Natural killer cell (primary cell): Measurements from ENCODE around the gene HORMAD2. TPM values are rescaled to one million over a fixed set of nuclear protein-coding genes. Genes with fewer than 3 reads are reported as not detected.

ENCODE experiments used
- ATAC-seq, 3 donors: fragments of 150-1000 bp in 2 of 3; fragments of 200-7000 bp in 1 of 3; cut with Tn5 transposase; 1 replicate in 1 of 3; 2 replicates in 2 of 3; pipeline ENCODE4 v1.10.0; 2021; ENCODE audit warnings: mild to moderate bottlenecking in 2 of 3, moderate library complexity in 2 of 3
- DNase-seq, 2 donors: peaks; one replicate each; pipeline versions ENCODE4 v3.0.0 to v3.0.0-alpha.2; 2013 to 2021; ENCODE audit warnings: mixed read lengths in 1 of 2
- H3K27ac ChIP-seq: one replicate; pipeline ENCODE4 v1.5.1; 2013; ENCODE audit warnings: mild to moderate bottlenecking, low read length
- H3K27me3 ChIP-seq: one replicate; pipeline ENCODE4 v1.6.1; 2013; ENCODE audit warnings: low read length; ENCODE audit not compliant: control insufficient read depth, insufficient read depth
- H3K36me3 ChIP-seq: one replicate; pipeline ENCODE4 v1.6.1; 2013; ENCODE audit warnings: low read length; ENCODE audit not compliant: control insufficient read depth, insufficient read depth
- H3K4me1 ChIP-seq: one replicate; pipeline ENCODE4 v1.6.1; 2013; ENCODE audit warnings: low read length; ENCODE audit not compliant: control insufficient read depth, insufficient read depth
- H3K4me3 ChIP-seq: one replicate; pipeline ENCODE4 v1.5.1; 2013; ENCODE audit warnings: low read length
- H3K9me3 ChIP-seq: one replicate; pipeline ENCODE4 v1.6.1; 2013; ENCODE audit warnings: low read length; ENCODE audit not compliant: control insufficient read depth, insufficient read depth
- H3K27ac Mint-ChIP-seq, 2 donors: one replicate each; pipeline ENCODE4 v1.8.0; 2022; ENCODE audit warnings: mild to moderate bottlenecking in 2 of 2, mixed read lengths in 2 of 2, moderate library complexity in 1 of 2
- H3K27me3 Mint-ChIP-seq, 2 donors: one replicate each; pipeline ENCODE4 v1.8.0; 2022; ENCODE audit warnings: low read depth in 2 of 2, mixed read lengths in 2 of 2
- H3K36me3 Mint-ChIP-seq: one replicate; pipeline ENCODE4 v1.8.0; 2022; ENCODE audit warnings: mixed read lengths
- H3K4me1 Mint-ChIP-seq, 2 donors: one replicate each; pipeline ENCODE4 v1.8.0; 2022; ENCODE audit warnings: mixed read lengths in 2 of 2
- H3K4me3 Mint-ChIP-seq: one replicate; pipeline ENCODE4 v1.8.0; 2022; ENCODE audit warnings: mild to moderate bottlenecking, moderate library complexity, mixed read lengths
- H3K9me3 Mint-ChIP-seq, 2 donors: one replicate each; pipeline ENCODE4 v1.8.0; 2022; ENCODE audit warnings: mixed read lengths in 2 of 2
- CTCF ChIP-seq: fragments of 200-600 bp; IDR thresholded peaks from one replicate; pipeline ENCODE4 v1.8.0; 2022; ENCODE audit warnings: antibody characterized with exemption
- WGBS: methylation state at CpG from one replicate; pipeline ENCODE4 v1.1.7; 2013; ENCODE audit warnings: missing lambda C conversion rate; ENCODE audit not compliant: insufficient coverage; 5-methylcytosine and 5-hydroxymethylcytosine counted together
- intact Hi-C: fragments of 100-400 bp; cut with micrococcal nuclease; formaldehyde crosslinking; loops from one replicate; pipeline ENCODE4 v1.14.2; 2022
- total RNA-seq, 4 donors: library from RNA; stranded (reverse); fragments of 120-200 nt in 1 of 4; gene quantifications; one replicate each; pipeline versions ENCODE4 v1.2.3 to v1.2.4, GENCODE V29; 2013 to 2022

The HORMAD2 gene
- total RNA-seq, 3 donors from 2014 or later (not counting 1 experiment from before 2014, with no cell fraction given), result not detected

DNA sequence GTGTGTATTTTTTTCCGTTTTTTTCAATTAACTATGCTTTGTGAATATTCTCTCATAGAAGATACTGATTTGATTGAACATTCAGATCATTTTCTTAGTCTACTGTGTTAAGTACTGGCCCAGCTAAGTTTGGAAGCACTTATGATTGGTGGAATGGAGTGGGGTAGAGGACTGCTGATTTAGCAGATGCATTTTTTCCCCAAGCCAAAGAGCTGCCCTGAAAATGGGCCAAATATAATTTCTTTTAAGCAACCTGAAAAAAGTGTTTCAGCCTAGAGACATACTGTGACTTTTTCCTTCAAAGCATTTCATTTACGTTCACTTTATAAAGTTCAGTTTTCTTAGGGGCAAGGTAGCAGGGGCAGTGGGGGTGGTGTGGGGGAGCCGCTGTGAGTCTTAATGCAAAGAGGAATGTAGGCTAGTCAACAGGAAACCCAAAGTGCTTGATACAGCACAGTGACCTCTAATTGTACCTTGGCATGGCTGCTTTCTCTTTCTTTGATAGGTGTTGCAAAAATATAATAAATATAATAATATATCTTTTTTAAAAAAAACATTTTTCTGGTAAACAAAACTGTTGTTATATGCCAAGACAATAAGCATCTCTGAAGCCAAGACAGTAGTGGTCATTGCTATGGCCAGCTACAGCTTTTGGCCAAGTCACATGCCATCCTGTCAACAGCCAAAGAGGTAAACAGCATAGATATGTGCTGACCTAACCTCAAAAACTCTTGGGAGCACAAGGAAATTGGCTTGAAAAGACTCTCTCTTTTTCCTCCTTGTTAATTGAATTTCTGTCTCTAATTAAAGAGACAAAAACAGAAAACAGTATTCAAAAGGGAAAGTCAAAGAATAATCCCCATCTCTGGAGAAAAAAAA, 107.5 kb downstream of the HORMAD2 start:
- H3K9me3 ChIP-seq, result no peaks in the 10 kb centered on the region
- no peak overlapping the region for H3K27ac ChIP-seq
- no peak overlapping the region for H3K4me3 ChIP-seq
- Mint-ChIP-seq H3K27ac (no peak overlapping the region), H3K27me3 (no peaks in the 10 kb centered on the region), H3K36me3 (no peaks in the 10 kb centered on the region), H3K4me3 (no peak overlapping the region), H3K4me1 (peaks cover 24 to 25% of the 10 kb centered on the region in 2 donors), H3K9me3 (peaks cover 0 to 2% of the 10 kb centered on the region in 2 donors)
- WGBS, result 60% methylated on average over 2 of the region's 3 CpGs
- intact Hi-C loops, result loop anchor here (5.0 kb wide), 1 partner anchor 35 kb away; no protein-coding TSS in a partner anchor
- peaks cover 13% of the 10 kb centered on the region for H3K4me1 ChIP-seq
- H3K36me3 ChIP-seq, result no peaks in the 10 kb centered on the region
- ATAC-seq (peak in 2 of 3 donors; percentile 59 to 61), DNase-seq (peak in 1 of 2 donors; percentile 23)
- no peak for TF ChIP-seq CTCF
- no peaks in the 10 kb centered on the region for H3K27me3 ChIP-seq

DNA sequence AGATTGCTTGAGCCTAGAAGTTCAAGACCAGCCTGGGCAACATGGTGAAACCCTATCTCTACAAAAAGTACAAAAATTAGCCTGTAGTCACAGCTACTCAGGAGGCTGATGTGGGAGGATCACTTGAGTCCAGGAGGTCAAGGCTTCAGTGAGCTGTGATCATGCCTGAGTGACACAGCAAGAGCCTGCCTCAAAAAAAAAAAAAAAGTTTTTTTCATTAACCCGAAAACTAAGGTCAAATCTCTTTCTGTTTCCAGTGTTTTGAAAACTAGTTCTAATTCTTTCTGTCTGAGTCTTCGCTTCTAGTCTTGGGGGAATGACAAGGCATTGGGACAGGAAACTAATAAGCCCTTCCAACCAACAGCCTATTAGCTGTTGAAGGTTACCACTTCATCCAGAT, 108.6 kb downstream of the HORMAD2 start:
- no peaks in the 10 kb centered on the region for H3K9me3 ChIP-seq
- H3K36me3 Mint-ChIP-seq, result no peaks in the 10 kb centered on the region
- TF ChIP-seq CTCF, result no peak
- peaks cover 34 to 37% of the 10 kb centered on the region in 2 donors for H3K4me1 Mint-ChIP-seq
- 93% methylated on average over 2 of the region's 2 CpGs for WGBS
- peaks cover 22% of the 10 kb centered on the region for H3K4me1 ChIP-seq
- H3K27ac Mint-ChIP-seq, result no peak overlapping the region
- H3K27ac ChIP-seq, result no peak overlapping the region
- no peak overlapping the region for H3K4me3 ChIP-seq
- no peak overlapping the region for H3K4me3 Mint-ChIP-seq
- no peaks in the 10 kb centered on the region for H3K27me3 Mint-ChIP-seq
- DNase-seq (no peak), ATAC-seq (no peak)
- no peaks in the 10 kb centered on the region for H3K36me3 ChIP-seq
- intact Hi-C loops, result loop anchor here (5.0 kb wide), 1 partner anchor 33 kb away; no protein-coding TSS in a partner anchor
- no peaks in the 10 kb centered on the region for H3K27me3 ChIP-seq
- H3K9me3 Mint-ChIP-seq, result peaks cover 0 to 2% of the 10 kb centered on the region in 2 donors

- peaks cover 0 to 2% of the 10 kb centered on the region in 2 donors for H3K9me3 Mint-ChIP-seq
- 75% methylated on average over 1 of the region's 1 CpG for WGBS
- H3K4me3 ChIP-seq, result no peak overlapping the region
- no peaks in the 10 kb centered on the region for H3K36me3 Mint-ChIP-seq
- peak overlapping the region in 1 of 2 donors; percentile 27 for H3K27ac Mint-ChIP-seq
- TF ChIP-seq CTCF, result no peak
- no peak overlapping the region for H3K27ac ChIP-seq
- peaks cover 39 to 48% of the 10 kb centered on the region in 2 donors for H3K4me1 Mint-ChIP-seq
- ATAC-seq (no peak), DNase-seq (no peak)
- no peaks in the 10 kb centered on the region for H3K27me3 ChIP-seq
- H3K9me3 ChIP-seq, result no peaks in the 10 kb centered on the region
- H3K36me3 ChIP-seq, result no peaks in the 10 kb centered on the region
- H3K4me1 ChIP-seq, result peaks cover 25% of the 10 kb centered on the region
- intact Hi-C loops, result no loop called here
- no peak overlapping the region for H3K4me3 Mint-ChIP-seq
- H3K27me3 Mint-ChIP-seq, result no peaks in the 10 kb centered on the region
Measured at GRCh38 chr22:30190574-30190973, 110.3 kb downstream of the HORMAD2 start.
